ENCODE measurements around the gene PCCA.
"Not testable (repeated sequence)": the region's sequence is repeated elsewhere in the genome, so short reads cannot be mapped to it uniquely, and the experiment has no call there.

PCCA gene

DNA sequence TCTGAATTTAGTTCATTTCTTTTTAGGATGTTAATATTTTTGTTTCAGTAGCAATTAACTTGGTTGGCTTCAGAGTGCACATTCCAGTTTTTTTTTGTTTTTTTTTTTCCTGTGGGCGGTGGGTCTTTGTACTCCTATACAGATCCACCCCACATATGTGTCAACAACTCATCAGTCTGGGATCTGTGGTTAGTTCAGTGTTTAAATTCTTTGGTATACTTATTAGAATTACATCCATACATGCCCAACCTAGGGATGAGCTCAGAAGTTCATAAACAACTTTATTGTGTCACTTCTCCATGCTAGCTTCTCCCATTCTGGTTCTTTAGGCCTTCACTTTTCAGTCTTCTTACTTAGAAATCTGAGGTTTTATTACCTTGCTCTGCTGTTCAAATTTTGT lies 50.9 kb downstream of the PCCA start:
- no peak for DNase-seq (ENCODE audit: low read depth in 3 of 3)

GRCh38 chr13:100140441-100140840 lies 51.5 kb downstream of the PCCA start:
- no peak for DNase-seq (ENCODE audit: low read depth in 3 of 3)

GRCh38 chr13:100141461-100141961 lies 52.6 kb downstream of the PCCA start:
- not testable (repeated sequence) for DNase-seq (ENCODE audit: low read depth in 3 of 3)

DNA sequence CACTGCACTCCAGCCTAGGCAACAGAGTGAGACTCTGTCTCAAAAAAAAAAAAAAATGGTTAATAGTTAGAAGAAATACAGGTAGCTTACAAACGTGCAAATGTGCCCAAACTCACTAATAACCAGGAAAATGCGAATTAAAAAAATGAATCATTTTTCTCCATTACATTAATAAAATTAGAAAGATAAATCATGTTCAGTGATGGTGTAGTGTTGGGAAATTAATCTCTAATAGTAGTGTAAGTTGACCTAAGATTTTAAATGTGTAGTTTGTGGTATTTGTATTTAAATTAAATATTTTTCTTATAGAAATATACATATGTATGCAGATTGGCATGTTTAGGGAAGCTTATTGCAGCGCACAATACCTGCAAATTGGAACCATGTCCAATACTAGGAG lies 57.6 kb downstream of the PCCA start:
- DNase-seq (ENCODE audit: low read depth in 3 of 3) = no peak

DNA sequence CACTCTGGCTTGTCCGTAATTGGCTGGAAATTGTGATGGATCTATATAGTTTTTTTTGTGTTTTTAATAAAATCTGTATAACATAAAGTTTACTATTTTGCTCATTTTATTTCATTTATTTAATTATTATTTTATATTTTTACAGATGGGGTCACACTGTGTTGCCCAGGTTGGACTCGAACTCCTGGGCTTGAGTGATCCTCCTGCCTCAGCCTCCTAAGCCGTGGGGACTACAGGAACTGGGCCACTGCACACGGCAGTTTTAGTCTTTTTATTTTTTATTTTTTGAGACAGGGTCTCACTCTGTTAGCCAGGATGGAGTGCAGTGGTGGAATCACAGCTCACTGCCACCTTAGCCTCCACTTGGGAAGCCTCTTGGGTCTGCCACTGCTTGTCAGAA lies 58.9 kb downstream of the PCCA start:
- no peak for DNase-seq (ENCODE audit: low read depth in 3 of 3)

- DNase-seq (ENCODE audit: low read depth in 3 of 3) = no peak
These were observed 59.5 kb downstream of the PCCA start for GRCh38 chr13:100148422-100148821.

DNA sequence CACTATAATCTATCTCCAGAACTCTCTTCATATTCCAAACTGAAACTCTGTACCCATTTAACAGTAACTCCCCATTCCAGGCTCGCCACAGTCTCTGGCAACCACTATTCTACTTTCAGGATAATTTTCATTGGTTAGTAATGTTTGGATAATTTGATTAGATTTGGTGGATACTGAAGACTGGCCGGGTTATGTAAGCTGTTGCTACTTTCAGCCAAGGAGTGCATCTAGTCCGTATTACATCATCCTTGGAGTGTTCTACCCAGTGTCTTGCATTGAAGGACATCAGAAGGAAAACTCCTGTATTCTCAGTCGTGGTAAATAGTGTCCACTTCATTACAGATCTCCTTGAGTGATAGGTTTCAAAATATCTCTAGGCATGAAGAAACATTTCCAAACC lies 60.5 kb downstream of the PCCA start:
- DNase-seq (ENCODE audit: low read depth in 3 of 3) = no peak

DNA sequence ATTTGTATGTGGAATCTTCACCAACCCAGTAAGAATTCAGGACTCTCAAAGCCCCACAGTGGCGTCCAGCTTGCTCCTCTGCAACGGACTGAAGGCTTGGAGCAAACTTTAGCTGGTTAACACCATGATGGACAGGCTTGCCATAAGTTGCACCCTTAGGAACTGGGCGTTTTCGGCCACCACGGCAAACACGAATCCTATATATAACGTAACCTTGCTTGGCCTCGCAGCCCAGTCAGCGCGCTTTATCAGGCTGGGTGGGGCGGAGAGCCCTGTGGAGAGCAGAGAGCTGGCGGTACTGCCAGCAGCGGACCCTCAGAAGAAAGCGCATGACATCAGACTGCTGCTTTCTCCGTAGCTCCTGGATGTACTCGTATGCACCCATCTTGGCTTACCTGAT lies 61.8 kb downstream of the PCCA start:
- not testable (repeated sequence) for DNase-seq (ENCODE audit: low read depth in 3 of 3)

- DNase-seq (ENCODE audit: low read depth in 3 of 3) = no peak
These were observed 66.0 kb downstream of the PCCA start for GRCh38 chr13:100154842-100155416.

DNA sequence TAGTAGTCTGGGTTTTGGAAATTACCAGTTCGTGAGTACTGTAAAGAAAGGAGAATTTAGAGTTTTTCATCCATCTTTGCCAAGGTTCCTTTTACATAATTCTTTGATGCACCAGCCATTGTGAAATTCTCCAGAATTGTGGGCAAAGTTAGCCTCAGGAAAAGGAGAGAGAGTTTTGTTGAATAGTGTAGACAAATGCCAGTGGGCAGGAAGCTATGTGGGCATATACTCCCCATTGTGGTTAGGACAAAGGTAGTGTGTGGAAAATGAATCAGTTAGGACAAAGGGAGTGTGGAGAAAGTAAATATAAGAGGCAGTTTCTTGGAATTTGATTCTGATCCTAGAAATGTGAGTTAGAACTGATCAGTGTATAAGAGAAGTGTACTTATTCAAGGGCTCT lies 67.9 kb downstream of the PCCA start:
- DNase-seq (ENCODE audit: low read depth in 3 of 3) = no peak

GRCh38 chr13:100158569-100158968 lies 69.7 kb downstream of the PCCA start:
- DNase-seq (ENCODE audit: low read depth in 3 of 3) = no peak

DNA sequence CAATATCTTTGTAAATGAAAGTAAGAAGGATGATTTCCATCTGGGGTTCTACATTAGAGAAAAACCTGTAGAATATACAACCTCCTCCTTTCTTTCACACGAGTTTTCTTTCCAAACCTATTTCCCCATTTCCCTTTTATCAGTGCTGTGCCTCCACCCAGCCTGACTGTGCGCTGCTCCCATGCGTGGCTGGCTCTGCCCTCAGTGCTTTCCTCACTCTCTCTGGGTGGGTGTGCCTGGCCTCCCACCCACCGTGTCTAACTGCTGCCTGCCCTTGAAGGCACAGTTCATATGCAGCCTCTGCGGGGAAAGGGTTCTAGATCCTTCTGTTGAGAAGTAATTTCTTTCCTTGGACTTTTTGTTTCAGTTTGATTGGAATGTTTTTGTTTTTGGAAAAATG lies 70.7 kb downstream of the PCCA start:
- no peak for DNase-seq (ENCODE audit: low read depth in 3 of 3)

DNA sequence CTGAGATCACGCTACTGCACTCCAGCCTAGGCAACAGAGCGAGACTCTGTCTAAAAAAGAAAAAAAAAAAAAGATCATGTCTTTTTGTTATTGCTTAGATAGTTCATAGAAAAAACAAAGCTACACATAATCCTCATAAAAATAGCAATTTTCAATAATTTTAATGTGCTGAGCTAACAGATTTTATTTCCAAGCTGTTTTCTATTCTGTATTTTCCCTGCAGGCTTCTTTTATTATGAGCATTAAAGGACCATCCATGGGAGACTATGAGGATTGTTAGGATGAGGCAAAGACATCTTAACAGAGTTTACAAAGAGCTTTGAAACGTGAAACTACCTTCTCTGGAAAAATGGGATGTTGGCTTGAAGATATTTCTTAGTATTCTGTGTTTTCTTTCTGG lies 71.6 kb downstream of the PCCA start:
- DNase-seq (ENCODE audit: low read depth in 3 of 3) = no peak

DNA sequence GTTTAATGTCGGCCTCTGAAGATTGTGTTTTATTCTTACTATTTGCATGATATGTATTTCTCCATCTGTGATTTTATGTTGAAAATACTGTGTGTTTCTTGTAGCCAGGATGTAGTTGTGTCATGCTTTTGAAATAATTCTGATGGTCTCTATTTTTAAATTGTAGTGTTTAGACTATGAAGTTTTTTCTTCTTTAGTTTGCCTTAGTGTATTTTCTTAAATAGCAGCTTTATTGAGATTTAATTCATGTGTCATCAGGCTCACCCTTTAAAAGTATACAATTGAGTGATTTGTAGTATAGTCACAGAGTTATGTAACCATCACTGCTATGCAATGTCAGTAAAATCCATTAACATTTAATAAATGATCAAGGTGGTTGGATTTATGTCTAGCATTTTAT lies 74.5 kb downstream of the PCCA start:
- DNase-seq (ENCODE audit: low read depth in 3 of 3) = no peak

DNA sequence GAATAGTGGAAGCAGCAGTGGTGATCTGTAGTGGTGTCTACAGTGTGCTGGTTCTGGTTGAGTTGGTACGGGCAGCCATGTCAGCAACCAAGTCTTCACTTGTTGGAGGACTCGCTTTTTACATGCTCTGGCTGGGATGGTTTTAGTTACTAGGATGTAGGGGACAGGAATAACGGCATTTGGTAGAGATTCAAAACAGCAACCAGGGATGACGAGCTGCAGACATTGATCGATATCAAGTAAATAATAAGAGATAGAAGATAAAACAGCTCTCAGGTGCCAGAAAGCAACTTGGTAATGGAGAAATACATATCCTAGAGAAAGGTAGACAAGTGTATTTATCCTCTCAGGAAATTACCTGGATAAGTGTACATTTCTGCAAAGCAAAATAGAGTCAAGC lies 84.3 kb downstream of the PCCA start:
- no peak for DNase-seq (ENCODE audit: low read depth in 3 of 3)

DNA sequence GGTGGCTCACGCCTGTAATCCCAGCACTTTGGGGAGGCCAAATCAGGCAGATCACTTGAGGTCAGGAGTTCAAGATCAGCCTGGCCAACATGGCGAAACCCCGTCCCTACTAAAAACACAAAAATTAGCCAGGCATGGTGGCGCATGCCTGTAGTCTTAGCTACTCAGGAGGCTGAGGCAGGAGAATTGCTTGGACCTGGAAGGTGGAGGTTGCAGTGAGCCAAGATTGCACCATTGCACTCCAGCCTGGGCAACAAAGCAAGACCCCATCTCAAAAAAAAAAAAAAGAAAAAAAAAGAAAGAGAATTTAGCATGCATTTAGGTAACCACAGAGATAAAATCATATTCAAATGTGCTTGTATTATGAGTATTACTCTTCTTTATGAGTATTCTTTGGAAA lies 85.6 kb downstream of the PCCA start:
- DNase-seq (ENCODE audit: low read depth in 3 of 3) = not testable (repeated sequence)

GRCh38 chr13:100175078-100175802 lies 86.3 kb downstream of the PCCA start:
- DNase-seq (ENCODE audit: low read depth in 3 of 3) = no peak

DNA sequence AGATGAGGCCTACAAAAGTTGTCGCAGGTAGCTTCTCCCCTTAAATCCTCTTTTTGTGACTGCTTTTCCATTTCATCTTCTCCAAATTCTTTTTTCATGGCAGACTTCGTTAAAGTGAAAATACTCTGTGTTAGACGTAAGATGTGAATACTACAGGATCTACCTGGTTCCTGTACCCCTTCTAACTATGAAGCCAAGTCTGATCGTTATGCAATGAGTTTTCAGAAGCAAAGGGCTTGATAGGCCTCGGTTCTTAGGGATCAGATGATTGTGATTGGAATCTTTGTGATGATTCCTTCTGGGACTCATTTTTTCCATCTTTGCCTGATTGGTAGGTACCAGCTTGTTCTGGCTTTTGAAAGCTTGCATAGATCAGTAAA lies 86.9 kb downstream of the PCCA start:
- DNase-seq (ENCODE audit: low read depth in 3 of 3) = no peak

GRCh38 chr13:100176801-100177400 lies 88.0 kb downstream of the PCCA start:
- no peak for DNase-seq (ENCODE audit: low read depth in 3 of 3)

DNA sequence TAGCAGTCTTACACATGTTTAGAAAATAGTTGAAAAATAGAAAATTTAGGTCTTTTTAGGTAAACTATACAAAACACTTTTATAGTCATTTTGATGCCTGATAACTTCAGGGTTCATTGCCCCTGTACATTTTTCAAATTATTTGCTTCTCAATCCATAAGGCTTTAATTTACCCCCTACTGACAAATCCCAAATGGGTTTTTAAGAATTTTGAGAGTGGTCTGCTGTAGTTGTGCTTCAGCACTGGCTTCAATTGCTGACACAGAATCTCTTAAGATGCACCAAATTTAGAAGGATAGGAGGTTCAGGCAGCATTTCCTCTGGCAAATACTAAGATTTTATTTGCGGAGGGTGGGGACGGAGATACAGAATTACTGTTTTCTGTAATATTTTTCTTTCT lies 89.4 kb downstream of the PCCA start:
- DNase-seq (ENCODE audit: low read depth in 3 of 3) = no peak

- DNase-seq (ENCODE audit: low read depth in 3 of 3) = no peak
These were observed 90.4 kb downstream of the PCCA start for GRCh38 chr13:100179276-100179675.

DNA sequence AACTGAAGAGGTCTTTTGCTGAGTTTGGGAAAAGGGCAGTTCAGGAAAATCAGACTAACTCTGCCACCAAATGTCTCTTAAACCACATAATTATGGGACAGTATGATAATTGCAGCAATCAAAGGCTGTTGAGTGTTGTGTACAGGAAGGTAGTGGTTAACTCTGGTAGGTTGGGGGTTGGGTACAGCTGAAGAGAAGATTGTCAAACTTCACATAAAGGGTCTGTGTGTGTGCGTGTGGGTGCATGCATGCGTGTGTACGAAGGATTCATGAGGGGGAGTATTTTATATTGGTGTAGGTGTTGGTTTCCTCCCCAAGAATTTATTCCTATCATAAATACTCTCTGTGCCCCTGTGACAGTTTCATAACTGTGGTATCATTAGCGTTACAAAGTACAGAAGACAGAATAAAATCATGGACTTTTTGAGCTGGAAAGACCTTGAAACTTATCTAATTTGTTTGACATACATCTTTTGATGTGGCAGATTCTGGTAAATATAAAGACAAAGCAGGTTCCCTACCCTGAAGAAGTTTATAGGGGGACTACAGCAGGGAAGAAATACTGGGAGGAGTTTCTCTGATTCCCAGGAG lies 94.1 kb downstream of the PCCA start:
- no peak for DNase-seq (ENCODE audit: low read depth in 3 of 3)

GRCh38 chr13:100184095-100184494 lies 95.2 kb downstream of the PCCA start:
- DNase-seq (ENCODE audit: low read depth in 3 of 3) = no peak

Data from stimulated activated CD4-positive, alpha-beta T cell treated with anti-CD3 and anti-CD28 coated beads, TNF-alpha, amount 100 ng/mL, for 48 hours (primary cell).